ENCODE measurements around the gene MFAP4.

Gene MFAP4

DNA sequence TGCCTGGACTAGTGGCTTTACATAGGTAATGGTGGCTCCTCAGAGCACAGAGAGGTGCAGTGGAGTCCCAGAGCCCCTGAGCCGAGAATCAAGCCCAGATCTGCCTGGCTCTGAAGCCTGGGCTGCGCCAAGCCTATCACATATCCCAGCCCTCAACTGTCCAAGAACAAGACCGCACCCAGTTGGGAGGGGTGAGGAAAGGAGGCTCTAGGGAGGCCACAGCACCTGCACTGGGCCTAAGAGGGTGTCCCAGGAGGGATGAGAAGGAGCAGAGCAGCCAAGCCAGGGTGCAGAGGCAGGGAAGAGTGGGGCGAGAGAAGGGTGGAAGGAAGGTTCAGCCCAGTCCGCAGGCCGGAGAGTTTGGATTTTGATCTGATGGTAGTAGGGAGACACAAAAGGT is 23.1 kb upstream of the MFAP4 start:
- no peak for DNase-seq (ENCODE audit: low read depth)

DNA sequence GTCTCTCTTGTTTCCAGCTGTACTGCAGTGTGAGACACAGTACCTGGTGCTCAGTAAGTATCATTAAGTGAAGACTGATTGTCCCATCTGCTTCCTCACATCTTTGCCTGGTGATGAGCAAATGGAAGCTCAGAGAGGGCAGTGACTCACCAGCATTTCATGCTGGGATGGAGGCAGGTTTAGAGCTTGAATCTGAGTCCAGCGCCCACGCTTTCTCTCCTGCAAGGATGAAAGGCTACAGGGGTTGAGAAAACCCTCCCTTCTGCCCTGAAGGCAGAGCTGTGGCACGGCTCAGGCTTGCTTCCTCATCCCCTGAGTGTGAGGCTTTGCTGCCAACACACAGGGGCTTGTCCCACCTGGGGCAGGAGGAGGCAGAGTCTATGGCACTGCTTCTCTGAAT is 22.5 kb upstream of the MFAP4 start:
- no peak for DNase-seq (ENCODE audit: low read depth)

DNA sequence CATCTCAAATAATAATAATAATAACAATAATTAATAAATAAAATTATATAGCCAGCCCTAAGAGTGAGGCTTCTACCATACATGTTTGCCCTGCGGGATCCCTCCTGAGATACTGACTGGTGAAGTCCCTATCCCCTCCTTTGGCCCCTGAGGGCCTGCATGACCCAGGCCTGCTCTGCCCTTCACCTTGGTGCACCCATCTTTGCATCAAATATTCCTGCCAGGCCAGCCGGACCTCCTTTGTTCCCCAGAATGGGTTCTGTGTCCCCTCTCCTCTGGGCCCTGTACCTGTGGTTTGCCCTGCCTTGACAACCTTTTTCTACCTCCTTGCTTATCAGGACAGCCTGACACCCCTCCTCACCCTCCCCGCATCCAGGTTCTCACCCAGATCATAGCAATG is 22.1 kb upstream of the MFAP4 start:
- DNase-seq (ENCODE audit: low read depth), result no peak

DNA sequence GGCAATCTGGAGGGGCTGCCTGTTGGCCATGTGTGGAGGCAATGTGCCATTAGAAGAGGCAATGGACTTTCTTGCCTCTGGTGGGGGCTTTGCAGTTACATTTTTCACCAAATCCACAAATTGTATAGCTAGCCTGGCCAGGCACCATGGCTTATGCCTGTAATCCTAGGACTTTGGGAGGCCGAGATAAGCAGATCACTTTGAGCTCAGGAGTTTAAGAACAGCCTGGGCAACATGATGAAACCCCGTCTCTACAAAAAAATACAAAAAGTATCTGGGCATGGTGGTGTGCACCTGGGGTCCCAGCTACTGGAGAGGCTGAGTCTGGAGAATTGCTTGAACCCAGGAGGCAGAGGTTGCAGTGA is 21.3 kb upstream of the MFAP4 start:
- no peak for DNase-seq (ENCODE audit: low read depth)

DNA sequence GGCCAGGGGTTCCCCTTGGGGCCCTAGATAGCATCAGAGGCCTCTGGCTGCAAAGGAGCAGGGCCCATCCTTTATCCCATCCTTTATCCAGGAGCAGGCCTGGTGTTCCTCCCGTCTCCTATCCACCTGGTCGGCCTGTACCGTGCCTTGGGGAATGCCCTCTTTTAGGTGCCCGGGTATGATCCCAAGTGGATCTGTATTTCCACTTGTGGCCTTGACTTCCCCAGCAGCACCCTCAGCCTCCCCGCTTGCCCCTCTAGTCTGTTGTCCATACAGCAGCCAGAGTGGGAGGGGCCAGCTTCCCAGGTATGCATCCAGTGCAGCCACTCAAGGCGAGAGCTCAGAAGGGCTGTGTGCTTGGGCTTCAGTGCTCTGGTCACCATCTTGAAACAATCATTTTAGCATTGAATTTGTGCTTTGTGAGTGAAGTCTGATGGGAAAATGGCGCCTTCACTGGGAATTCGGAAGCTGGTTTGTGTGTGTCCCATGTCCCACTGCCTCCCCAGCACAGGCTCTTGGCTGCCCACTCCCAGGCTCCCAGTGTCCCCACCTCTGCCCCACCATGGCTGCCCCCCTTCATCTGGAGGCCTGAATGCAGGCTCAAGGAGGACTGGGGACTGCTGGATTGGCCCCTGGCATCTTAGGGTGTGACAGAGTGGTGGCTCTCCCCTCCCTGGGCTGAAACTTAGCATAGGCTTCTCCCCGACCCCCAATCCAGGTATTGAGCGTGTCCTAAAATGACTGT is 20.8 kb upstream of the MFAP4 start:
- DNase-seq (ENCODE audit: low read depth), result no peak

DNA sequence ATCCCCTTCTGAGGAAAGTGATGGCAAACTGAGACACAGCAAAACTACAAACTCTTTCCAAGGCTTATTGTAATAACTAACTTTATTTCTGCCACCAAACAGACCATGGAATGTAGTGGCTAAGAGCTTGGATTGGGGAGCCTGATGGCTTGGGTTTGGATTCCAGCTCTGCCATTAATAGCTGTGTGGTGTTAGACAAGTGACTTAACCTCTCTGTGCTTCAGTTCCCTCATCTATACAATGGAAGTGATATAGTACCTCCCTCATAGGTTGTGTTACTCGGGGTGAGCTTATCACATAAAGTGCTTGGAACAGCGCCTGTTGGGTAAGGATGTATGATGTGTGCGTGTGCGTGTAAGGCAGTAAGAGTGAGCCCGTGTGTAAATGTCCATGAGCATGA is 18.1 kb upstream of the MFAP4 start:
- DNase-seq (ENCODE audit: low read depth), result no peak

DNA sequence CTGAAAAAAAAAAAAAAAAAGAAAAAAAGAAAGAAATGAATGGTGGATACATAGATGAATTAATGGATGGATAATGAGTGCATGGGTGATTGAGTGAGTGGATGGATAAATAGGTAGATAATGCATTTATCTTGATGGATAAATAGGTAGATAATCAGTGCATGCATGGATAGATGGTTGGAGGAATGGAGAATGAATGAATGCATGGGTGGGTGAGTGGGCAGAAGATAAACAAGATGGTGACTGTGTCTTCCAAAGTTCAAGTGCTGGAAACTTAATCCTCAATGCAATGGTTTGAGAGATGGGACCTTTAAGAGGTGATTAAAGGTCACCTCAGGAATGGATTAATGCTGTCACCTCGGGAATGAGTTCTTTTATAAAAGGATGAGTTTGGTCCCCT is 17.3 kb upstream of the MFAP4 start:
- DNase-seq (ENCODE audit: low read depth), result no peak

DNA sequence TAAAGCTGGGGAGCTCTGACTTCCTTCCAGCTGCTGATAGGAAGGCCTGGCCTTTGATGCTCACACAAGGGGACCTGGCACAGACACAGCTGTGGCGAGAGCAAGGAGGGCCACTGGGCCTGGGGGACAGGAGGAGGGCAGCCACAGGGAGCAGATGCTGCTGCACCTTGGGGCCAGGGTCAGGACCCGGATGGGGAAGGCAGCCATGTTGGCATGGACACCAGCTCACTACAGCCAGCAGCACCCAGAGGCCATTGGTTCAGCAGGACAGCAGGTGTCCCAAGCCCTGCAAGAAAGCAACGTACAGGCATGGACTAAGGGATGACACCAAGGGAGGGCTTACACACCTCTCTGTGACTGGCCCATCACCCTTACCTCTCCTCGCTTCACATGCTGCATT is 16.0 kb upstream of the MFAP4 start:
- no peak for DNase-seq (ENCODE audit: low read depth)

DNA sequence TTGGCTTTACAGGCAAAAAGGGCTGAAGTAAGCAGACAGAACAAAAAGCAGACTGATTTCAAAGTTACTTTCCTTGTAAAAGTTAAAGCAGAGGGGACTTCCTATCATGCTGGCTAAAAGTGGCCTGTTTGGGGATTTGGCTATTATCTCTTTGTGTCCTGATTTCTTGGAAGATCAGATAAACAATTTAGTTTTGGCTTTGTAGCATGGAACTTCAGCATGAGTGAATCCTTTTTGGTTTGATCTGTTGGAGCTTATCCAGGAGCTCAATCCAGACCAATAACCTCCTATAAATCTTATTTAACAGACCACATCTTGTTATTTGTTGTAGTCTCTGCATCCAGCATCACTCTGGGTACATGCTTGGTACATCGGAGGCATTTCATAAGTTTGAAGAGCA is 15.2 kb upstream of the MFAP4 start:
- no peak for DNase-seq (ENCODE audit: low read depth)

DNA sequence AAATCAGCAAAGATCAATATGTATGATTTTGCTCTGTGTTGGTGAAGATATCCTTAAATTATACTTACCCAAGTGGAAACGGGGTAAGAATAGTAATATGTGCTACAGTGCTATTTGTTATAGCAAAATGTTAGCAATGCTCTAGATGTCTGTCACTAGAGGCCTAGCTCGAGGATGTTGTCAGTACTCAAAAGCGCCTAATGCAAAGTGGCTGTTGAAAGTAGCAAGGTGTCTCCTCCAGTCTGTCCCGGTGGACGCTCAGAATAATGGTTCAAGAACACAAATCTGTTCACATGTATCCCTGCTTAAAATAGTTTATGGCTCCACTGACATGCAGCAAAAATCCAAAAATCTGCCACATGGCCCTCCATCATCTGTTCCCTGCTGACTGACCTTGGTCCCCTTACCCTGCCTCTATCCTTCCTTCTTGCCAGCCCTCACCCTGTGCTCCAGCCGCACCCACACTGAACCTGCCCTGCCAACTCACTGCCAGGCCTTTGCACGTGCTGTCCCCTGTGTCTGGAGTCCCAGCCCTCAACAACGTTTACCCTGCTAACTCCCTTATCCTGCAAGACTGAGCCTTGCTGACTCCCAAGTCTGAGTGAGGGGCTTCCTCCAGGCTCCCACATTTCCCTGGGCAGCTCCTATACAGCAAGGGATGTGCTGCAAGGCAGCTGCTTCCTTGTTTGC is 14.5 kb upstream of the MFAP4 start:
- no peak for DNase-seq (ENCODE audit: low read depth)

DNA sequence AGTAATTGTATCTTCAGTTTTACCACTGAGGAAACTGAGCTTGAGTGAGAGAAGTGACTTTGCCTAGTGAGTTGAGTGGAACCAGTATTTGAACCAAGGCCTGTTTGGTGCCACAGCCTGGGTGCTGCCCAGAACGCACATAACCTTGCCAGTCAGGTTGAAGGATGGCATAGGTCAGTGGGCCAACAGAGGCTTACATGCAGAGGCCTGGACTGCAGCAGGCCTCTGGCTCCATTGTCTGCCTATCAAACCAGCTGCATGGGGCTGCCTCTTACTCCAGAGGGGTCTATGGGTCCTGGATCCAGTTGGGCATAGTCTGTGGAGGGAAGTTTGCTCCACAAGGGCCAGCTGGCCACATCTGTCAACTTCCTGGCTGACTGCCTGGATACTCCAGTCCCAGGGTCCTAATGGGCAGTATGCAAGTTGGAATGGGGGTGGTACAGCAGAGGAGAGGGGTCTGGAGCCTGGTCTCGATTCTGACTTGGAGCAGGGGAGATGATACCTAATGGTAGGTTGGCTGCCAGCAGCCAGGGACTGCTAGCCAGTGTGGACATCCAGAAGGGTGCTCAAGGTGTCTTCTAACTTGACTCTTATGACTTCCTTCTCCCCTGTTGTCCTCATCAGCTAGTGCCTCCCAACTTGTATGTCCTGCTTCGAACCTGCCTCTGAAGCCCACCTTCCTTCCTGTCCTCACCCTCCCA is 12.9 kb upstream of the MFAP4 start:
- no peak for DNase-seq (ENCODE audit: low read depth)

DNA sequence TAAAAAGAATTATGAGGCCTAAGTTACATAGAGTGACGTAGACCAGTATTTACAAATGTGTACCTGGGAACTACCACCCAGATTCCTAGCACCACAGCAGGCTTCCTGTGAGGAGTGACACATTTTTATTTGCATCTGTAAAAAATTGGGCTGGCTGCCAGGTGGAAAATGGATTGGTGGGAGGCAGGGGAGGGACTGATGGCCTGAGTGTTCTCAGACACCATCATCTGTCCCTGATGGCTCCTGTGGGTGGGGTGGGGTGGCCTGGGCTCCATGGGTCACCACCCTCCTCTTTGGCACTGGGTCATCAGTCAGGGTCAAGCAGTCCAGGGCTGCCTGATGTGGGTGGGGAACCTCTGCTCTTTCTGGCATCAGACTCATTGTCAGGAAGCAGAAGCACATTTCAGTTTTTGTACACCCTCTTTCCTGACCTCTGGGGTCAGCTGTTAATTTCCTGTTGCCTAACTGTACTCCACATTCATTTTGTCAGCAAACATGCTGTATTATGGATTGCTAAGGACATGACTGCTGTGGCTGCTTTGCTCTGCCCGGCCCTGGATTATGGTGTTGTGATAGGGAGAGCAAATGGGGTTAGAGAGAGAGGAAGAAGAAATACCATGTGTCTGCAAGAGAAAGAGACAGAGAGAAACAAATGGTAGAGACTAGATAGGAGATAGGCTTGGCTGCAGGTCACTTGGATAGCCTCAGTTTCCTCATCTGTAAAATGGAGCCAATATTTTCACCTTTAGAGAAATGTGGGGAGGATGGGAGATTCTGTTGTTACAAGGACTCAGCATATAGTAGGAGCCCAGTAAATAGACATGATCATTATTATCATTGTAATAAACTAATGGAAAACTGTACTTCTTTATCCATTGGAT is 11.6 kb upstream of the MFAP4 start:
- no peak for DNase-seq (ENCODE audit: low read depth)

DNA sequence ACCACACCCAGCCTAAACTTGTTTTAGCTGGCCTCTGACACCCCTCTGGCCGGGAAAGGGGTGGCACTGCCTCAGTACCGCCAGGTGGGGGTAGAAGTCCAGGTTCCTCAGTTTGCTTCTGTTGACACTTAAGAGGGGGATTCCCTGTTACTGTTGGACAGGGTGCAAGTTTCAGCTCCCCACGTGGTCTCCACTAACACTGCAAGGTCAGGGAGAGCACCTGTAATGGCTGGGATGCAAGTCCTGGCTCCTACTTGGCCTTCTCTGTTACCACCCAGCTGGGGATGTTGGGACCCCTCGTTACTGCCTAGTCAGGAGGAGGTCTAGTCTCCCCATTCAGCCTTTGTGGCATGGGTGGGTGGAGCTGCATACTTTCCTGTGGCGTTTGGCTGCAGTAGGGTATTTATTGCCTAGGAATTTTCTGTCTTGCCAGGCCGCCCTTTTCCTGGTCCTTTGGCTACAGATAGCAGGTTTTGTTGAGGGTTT is 10.6 kb upstream of the MFAP4 start:
- DNase-seq (ENCODE audit: low read depth), result no peak

DNA sequence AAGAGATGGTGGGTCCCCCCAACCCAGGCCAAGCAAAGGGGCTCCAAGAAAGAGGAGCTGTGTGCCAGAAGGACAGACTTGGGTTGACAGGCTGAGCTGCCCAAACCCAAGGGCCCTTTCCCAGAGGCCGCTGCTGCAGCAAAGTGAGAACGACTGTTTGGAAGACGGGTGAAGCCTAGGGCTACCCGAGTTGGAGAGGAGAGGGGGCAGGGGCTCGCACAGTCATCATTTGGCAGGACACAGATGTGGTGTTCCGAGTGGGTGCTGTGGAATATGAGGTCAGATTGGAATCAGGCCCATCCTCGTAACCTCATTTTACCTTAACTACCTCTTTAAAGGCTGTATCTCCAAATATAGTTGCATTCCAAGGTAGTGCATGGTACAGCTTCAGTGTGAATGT is 5.3 kb upstream of the MFAP4 start:
- DNase-seq (ENCODE audit: low read depth), result no peak

DNA sequence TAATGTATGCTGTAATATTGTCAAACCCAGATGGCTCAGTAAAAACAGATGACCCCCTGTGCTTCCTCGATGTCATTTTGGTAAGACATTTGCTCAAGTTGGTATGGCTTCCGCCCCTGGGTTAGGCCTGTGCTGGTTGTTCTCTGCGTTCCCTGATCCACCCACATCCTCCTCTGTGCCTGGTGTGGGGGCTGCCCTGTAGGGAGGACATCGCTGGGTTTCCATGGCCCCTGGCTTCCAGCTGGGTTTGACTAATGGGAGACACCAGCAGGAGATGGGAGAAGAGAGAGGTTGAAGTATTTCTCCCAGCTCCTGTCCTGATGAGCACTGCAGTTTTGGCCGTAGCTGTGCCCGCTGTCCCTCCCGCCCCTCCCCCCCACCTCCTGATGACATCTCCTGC is 4.4 kb upstream of the MFAP4 start:
- DNase-seq (ENCODE audit: low read depth), result no peak

DNA sequence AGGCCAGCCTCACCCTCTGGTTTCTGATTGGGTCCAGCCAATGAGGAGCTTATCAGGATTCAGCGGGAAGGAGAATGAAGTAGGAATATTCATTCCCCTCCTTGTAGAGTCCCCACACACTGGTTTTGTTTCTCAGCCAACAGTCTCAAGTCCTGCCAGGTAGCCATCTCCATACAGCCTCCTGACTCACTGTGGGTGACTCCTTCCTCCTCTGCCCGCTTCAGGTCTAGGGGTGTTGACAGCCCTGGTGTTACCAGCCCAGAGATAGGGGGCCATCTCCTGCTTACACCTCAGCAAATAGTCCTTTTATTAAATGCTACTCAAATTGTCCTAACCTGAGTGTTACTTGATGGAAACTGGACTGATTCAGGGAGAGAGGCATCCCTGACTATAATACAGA is 4.0 kb upstream of the MFAP4 start:
- DNase-seq (ENCODE audit: low read depth), result no peak

DNA sequence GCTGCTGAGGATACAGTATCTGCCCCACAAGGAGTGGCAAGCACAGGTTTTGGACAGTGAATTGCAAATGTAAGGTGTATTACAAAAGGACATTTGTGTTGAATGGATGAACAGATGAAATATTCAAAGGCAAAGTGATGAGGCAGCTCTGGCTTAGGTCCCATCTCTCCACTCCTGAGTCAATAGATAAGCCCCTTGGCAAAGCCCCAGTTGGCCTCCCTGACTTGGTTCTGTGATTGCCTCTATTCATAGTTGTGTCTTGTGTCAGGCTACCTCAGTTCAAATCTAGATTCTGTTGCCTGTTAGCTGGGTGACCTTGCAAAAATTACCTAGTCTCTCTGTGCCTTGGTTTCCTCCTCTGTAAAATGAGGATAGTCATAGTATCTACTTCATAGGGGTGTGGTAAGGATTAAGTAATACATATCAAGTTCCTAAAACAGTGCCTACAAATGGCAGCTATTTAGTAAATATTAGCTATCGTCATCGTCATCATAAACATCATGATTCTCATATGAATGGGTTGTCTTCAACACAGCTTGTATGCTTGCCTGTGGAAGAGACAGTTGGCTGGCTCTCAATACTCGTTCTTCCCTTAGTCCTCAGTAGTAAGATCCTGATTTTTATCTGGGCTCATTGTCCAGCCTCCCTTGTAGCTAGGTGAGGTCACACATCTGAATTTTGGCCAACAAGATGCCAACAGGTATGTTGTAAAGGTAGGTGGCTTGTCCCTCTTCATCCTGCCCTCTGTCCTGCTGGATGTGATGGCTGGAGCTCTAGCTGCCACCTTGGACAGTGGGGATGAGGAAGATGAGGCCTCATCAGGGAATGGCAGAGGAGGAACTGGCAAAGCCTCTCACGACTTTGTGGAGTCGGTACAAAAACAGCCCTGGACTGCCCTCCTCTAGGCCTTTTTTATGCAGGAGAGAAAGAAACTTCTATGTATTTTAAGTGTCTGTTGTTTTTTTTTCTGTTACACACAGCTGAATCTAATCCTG is 2.1 kb upstream of the MFAP4 start:
- DNase-seq (ENCODE audit: low read depth), result no peak

DNA sequence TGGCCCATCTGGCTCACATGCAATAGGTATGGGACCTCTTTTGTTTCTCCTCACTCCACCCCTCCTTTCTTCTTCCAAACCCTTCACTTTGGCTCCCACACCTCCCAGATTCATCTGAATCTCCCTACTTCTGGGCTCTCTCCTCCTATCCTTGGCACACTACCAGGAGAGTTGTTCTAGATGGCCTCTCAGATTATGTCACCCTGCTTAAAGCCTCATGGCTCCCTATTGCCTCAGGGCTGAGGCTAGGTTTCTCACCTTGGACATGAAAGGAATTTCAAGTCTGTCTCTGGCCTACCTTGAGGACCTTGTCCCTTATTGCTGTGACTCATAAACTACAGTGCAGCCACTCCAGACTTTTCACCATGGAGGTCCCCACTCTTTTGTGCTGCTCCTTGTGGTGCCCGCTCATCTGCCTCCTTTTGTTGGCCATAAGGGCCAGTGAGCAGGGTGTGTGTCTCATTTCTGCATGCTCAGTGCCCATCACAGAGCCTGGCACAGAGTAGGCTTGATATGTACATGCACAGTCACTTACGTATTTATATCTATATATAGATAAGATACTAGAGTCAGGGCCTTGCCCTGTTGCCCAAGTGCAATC is 1.0 kb upstream of the MFAP4 start:
- no peak for DNase-seq (ENCODE audit: low read depth)

DNA sequence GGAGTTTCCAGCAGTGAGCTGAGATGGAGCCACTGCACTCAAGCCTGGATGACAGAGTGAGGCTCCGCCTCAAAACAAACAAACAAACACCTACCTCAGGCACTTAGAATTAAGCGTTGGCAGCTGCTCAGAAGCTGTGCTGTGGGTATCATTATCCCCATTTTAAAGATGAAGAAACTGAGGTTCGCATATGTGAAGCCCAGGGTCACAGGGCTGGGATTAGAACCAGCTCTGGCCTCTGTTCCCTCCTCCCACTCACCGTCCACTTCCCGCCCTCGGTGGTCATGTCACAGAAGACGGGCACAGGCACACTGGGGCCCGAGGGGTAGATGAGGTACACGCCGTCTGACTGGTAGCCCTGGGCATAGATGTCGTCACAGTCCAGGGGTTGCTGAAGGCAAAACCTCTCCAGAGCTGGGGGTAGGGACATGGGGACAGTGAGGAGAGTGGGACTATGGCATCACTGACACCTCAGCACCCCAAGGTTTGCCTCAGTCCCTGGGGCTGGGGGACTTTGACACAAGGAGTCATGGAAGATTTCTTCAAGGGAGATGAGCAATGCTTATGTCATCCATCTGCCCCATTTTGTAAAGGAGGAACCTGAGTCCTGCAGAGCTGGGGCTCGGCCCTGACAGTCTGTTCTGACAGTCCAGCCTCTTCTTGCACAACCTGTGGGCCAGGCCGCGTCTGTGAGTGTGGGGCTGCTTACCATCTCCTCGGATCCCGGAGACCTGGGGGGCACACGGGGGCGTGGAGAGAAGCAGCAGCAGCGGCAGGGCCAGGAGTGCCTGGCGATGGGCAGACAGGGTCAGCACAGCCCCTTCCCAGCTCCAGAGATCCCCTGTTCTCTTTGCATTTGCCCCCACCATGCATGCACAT is 700 bp downstream of the MFAP4 start:
- no peak for DNase-seq (ENCODE audit: low read depth)

DNA sequence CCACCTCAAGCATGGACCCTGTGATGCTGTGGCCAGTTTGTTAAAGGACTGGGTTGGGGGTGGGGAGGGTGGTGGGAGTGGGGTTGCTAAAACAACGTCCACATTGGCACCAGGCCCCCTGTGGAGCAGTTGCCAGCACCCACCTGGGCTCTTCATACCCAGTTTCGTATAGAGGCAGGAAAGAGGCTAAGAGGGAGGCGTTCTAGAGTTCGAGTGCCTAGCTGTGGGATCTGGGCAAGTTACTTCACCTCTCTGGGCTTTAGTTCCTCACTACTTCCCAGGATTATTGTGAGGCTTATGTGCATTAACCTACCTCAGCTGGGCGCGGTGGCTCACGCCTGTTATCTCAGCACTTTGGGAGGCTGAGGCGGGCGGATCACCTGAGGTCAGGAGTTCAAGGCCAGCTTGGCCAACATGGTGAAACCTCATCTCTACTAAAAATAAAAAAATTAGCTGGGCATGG is 1.4 kb downstream of the MFAP4 start:
- DNase-seq (ENCODE audit: low read depth), result no peak

All from stimulated activated CD8-positive, alpha-beta memory T cell treated with anti-CD3 and anti-CD28 coated beads, Interleukin-4, amount 100 ng/mL, for 24 hours (primary cell).